GM23248 (cell line): ENCODE results near the gene EVPLL. TPM values are rescaled to one million over a fixed set of nuclear protein-coding genes. Genes with fewer than 3 reads are reported as not detected.
"Not testable (repeated sequence)": the region's sequence is repeated elsewhere in the genome, so short reads cannot be mapped to it uniquely, and the experiment has no call there.

Source experiments
- DNase-seq: peaks from one replicate; pipeline ENCODE4 v3.0.0-alpha.2; 2015
- H2AFZ ChIP-seq: fragments of 200-600 bp; sonication (generic); 2 replicates; pipeline ENCODE4 v1.6.1; 2016; ENCODE audit warnings: antibody characterized with exemption
- H3F3A ChIP-seq: fragments of 200-600 bp; sonication (generic); 2 replicates; pipeline ENCODE4 v1.6.1; 2016; ENCODE audit warnings: mild to moderate bottlenecking, antibody characterized with exemption, mixed run types; ENCODE audit not compliant: insufficient read depth
- H3K27ac ChIP-seq: fragments of 200-600 bp; sonication (generic); 2 replicates; pipeline ENCODE4 v1.5.1; 2016; ENCODE audit warnings: mild to moderate bottlenecking
- H3K27me3 ChIP-seq: fragments of 200-600 bp; sonication (generic); replicated peaks from 2 replicates; pipeline ENCODE4 v1.6.1; 2016; ENCODE audit warnings: mild to moderate bottlenecking; ENCODE audit not compliant: insufficient read depth
- H3K36me3 ChIP-seq: fragments of 200-600 bp; sonication (generic); 2 replicates; pipeline ENCODE4 v1.6.1; 2016; ENCODE audit warnings: low read depth, mild to moderate bottlenecking
- H3K4me1 ChIP-seq: fragments of 200-600 bp; sonication (generic); 2 replicates; pipeline ENCODE4 v1.6.1; 2016; ENCODE audit warnings: mild to moderate bottlenecking; ENCODE audit not compliant: insufficient read depth
- H3K4me2 ChIP-seq: fragments of 200-600 bp; sonication (generic); one replicate; pipeline ENCODE4 v1.6.1; 2016; ENCODE audit warnings: mild to moderate bottlenecking; ENCODE audit not compliant: unreplicated experiment
- H3K4me3 ChIP-seq: fragments of 200-600 bp; sonication (generic); 2 replicates; pipeline ENCODE4 v1.5.1; 2016; ENCODE audit warnings: mild to moderate bottlenecking
- H3K79me2 ChIP-seq: fragments of 200-600 bp; sonication (generic); 2 replicates; pipeline ENCODE4 v1.6.1; 2016; ENCODE audit warnings: mild to moderate bottlenecking; ENCODE audit not compliant: insufficient read depth
- H3K9ac ChIP-seq: fragments of 200-600 bp; sonication (generic); 2 replicates; pipeline ENCODE4 v1.6.1; 2016; ENCODE audit warnings: mild to moderate bottlenecking
- H3K9me2 ChIP-seq: fragments of 200-600 bp; sonication (generic); 2 replicates; pipeline ENCODE4 v1.6.1; 2016; ENCODE audit warnings: mixed run types, mild to moderate bottlenecking, moderate library complexity; ENCODE audit not compliant: insufficient read depth
- H3K9me3 ChIP-seq: fragments of 200-600 bp; sonication (generic); one replicate; pipeline ENCODE4 v1.6.1; 2017; ENCODE audit warnings: low read depth
- H4K20me1 ChIP-seq: fragments of 200-600 bp; sonication (generic); 2 replicates; pipeline ENCODE4 v1.6.0; 2016; ENCODE audit not compliant: insufficient read depth
- EZH2 ChIP-seq: fragments of 200-600 bp; sonication (generic); IDR thresholded peaks from 2 replicates; pipeline ENCODE4 v1.6.1; 2018; ENCODE audit warnings: antibody characterized with exemption, mild to moderate bottlenecking; ENCODE audit not compliant: insufficient read depth, poor library complexity, severe bottlenecking
- EZH2phosphoT487 ChIP-seq: fragments of 200-600 bp; sonication (generic); IDR thresholded peaks from 2 replicates; pipeline ENCODE4 v1.6.1; 2018; ENCODE audit warnings: antibody characterized with exemption, moderate library complexity, mild to moderate bottlenecking, low read depth; ENCODE audit not compliant: insufficient read depth
- WGBS, 2 experiments: methylation state at CpG; one replicate each; pipeline ENCODE4 v1.1.6; 2015 to 2017; ENCODE audit warnings: low lambda C conversion rate in 2 of 2, low coverage in 1 of 2; ENCODE audit errors: missing lambda C conversion rate in 2 of 2; 5-methylcytosine and 5-hydroxymethylcytosine counted together
- in situ Hi-C: fragments of 300-500 bp; cut with MboI; formaldehyde crosslinking; loops from 2 replicates; pipeline ENCODE4 v1.15.0; 2020
- polyA plus RNA-seq: library from polyadenylated mRNA; unstranded; fragments of >200 nt; fragmentation: Nextera tagmentation; extraction: Ambion mirVana; gene quantifications from 2 replicates; pipeline ENCODE4 v1.2.1, GENCODE V29; 2016
- total RNA-seq: library from RNA; depleted of rRNA; stranded (reverse); fragments of >200 nt; shearing (Covaris generic); gene quantifications from 2 replicates; pipeline ENCODE4 v1.2.3, GENCODE V29; 2014

EVPLL gene
- total and polyA plus RNA-seq, 2 experiments from 2014 or later: not detected

DNA sequence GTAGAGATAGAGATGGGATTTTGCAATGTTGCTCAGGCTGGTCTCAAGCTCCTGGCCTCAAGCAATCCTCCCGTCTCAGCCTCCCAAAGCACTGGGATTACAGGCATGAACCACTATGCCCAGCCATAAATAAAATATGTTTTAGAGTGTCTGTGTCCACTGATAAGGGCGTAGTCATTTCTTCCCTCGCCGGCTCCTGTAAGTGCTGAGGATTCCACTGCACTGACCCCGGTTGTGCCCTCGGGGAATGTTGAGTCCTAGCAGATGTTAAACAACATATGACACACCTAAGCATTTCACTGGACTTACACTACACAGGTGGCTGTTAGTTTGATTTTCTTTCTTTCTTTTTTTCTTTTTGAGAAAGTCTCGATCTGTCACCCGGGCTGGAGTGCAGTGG is 8.6 kb upstream of the EVPLL start:
- no peaks in the 10 kb centered on the region for H3K4me1 ChIP-seq
- DNase-seq: no peak
- 54 to 55% methylated on average over 8 of the region's 8 CpGs for WGBS, 2 experiments
- H3K9me2 ChIP-seq: no peaks in the 10 kb centered on the region
- in situ Hi-C loops: no loop called here
- no peaks in the 10 kb centered on the region; the same call in 1 of the 2 replicates for H3K27me3 ChIP-seq
- no peaks in the 10 kb centered on the region for H3K79me2 ChIP-seq
- H2AFZ ChIP-seq: no peak overlapping the region
- H3K9ac ChIP-seq: no peak overlapping the region
- TF ChIP-seq EZH2phosphoT487 (no peak), EZH2 (no peak)
- H3K36me3 ChIP-seq: no peaks in the 10 kb centered on the region
- H3F3A ChIP-seq: no peaks in the 10 kb centered on the region
- H3K4me2 ChIP-seq: no peak overlapping the region
- H4K20me1 ChIP-seq: no peaks in the 10 kb centered on the region
- no peak overlapping the region for H3K4me3 ChIP-seq
- no peak overlapping the region for H3K27ac ChIP-seq
- H3K9me3 ChIP-seq: no peaks in the 10 kb centered on the region

DNA sequence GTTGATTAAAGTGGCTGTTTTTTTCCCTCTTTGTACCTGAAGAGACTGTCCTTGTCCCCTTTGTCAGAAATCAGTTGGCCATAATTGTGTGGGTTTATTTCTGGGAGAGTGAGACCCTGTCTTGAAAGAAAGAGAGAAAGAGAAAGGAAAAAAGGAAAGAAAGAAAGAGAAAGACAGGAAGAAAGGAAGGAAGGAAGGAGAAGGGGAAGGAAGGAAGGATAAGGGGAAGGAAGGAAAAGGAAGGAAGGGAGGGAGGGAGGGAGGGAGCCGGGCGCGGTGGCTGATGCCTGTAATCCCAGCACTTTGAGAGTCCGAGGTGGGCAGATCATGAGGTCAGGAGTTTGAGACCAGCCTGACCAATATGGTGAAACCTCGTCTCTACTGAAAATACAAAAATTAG is 6.8 kb upstream of the EVPLL start:
- DNase-seq: no peak
- no peaks in the 10 kb centered on the region for H3F3A ChIP-seq
- H3K4me1 ChIP-seq: no peaks in the 10 kb centered on the region
- WGBS, 2 experiments: 88% methylated on average over 5 of the region's 5 CpGs; no CpG with 5 or more reads in 1 of the 2 experiments
- TF ChIP-seq EZH2 (no peak), EZH2phosphoT487 (no peak)
- H3K27ac ChIP-seq: no peak overlapping the region
- in situ Hi-C loops: no loop called here
- H4K20me1 ChIP-seq: no peaks in the 10 kb centered on the region
- H3K36me3 ChIP-seq: no peaks in the 10 kb centered on the region
- no peak overlapping the region for H3K4me3 ChIP-seq
- no peak overlapping the region for H2AFZ ChIP-seq
- no peak overlapping the region for H3K4me2 ChIP-seq
- no peaks in the 10 kb centered on the region for H3K79me2 ChIP-seq
- no peaks in the 10 kb centered on the region; the same call in 1 of the 2 replicates for H3K27me3 ChIP-seq
- no peaks in the 10 kb centered on the region for H3K9me2 ChIP-seq
- H3K9ac ChIP-seq: no peak overlapping the region
- no peaks in the 10 kb centered on the region for H3K9me3 ChIP-seq

DNA sequence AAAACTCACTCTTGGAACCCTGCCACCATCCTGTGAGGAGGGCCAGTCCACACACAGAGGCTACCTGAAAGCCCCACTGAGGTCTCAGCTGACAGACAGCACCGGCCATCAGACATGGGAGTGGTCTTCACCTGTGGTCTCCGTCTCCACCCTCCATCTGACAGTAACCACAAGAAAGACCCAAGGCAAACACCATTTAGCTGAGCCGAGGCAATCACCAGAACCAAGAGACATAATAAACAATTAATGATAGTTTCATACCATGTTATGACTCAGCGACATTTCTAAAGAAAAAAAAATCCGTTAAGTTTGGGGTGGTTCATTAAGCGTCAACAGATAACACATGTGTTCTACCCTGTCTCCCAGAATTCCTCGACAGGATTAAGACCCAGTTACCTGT is 6.1 kb upstream of the EVPLL start:
- no peak overlapping the region for H3K9ac ChIP-seq
- H3K27me3 ChIP-seq: no peaks in the 10 kb centered on the region; the same call in 1 of the 2 replicates
- H3K79me2 ChIP-seq: no peaks in the 10 kb centered on the region
- WGBS, 2 experiments: 63 to 67% methylated on average over 7 of the region's 7 CpGs
- DNase-seq: no peak
- H3K36me3 ChIP-seq: no peaks in the 10 kb centered on the region
- H3K4me1 ChIP-seq: no peaks in the 10 kb centered on the region
- H3F3A ChIP-seq: no peaks in the 10 kb centered on the region
- no peak overlapping the region for H3K27ac ChIP-seq
- TF ChIP-seq EZH2phosphoT487: no peak
- no peak for TF ChIP-seq EZH2
- H2AFZ ChIP-seq: no peak overlapping the region
- no peak overlapping the region for H3K4me3 ChIP-seq
- H4K20me1 ChIP-seq: no peaks in the 10 kb centered on the region
- no peaks in the 10 kb centered on the region for H3K9me3 ChIP-seq
- H3K9me2 ChIP-seq: no peaks in the 10 kb centered on the region
- H3K4me2 ChIP-seq: no peak overlapping the region
- in situ Hi-C loops: no loop called here

DNA sequence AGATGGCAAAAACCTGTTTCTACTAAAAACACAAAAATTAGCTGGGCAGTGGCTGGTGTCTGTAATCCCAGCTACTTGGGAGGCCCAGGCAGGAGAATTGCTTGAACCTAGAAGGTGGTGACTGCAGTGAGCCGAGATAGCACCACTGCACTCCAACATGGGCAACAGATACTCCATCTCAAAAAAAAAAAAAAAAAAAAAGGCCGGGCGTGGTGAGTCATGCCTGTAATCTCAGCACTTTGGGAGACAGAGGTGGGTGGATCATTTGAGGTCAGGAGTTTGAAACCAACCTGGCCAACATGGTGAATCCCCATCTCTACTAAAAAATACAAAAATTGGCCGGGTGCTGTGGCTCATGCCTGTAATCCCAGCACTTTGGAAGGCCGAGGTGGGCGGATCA is 4.4 kb upstream of the EVPLL start:
- 78 to 84% methylated on average over 6 of the region's 6 CpGs for WGBS, 2 experiments
- H3K9me2 ChIP-seq, H3K9ac ChIP-seq, H3K4me3 ChIP-seq, in situ Hi-C loops, H3F3A ChIP-seq, H3K27me3 ChIP-seq, H4K20me1 ChIP-seq, DNase-seq, H3K4me1 ChIP-seq, H2AFZ ChIP-seq, H3K79me2 ChIP-seq, H3K4me2 ChIP-seq, H3K9me3 ChIP-seq, H3K27ac ChIP-seq, H3K36me3 ChIP-seq: not testable (repeated sequence)

DNA sequence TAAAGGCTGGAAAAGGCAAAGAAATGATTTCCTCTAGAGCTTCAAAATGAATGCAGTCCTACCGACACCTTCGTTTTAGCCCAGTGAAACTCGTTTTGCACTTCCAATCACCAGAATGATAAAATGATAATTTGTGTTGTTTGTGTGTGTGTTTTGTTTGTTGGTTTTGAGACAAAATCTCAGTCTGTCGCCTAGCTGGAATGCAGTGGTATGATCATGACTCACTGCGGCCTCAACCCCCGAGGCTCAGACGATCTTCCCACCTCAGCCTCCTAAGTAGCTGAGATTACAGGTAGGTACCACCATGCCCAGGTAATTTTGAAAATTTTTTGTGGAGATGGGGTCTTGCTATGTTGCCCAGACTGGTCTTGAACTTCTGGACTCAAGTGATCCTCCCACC is 3.4 kb upstream of the EVPLL start:
- Histone ChIP-seq H3K27me3 (no peaks in the 10 kb centered on the region), H3K9me3 (no peaks in the 10 kb centered on the region), H3K36me3 (no peaks in the 10 kb centered on the region), H3K4me2 (no peak overlapping the region), H3K79me2 (no peaks in the 10 kb centered on the region), H3K4me1 (no peaks in the 10 kb centered on the region), H4K20me1 (no peaks in the 10 kb centered on the region), H3K4me3 (no peak overlapping the region), H2AFZ (no peak overlapping the region), H3F3A (no peaks in the 10 kb centered on the region), H3K9ac (no peak overlapping the region), H3K27ac (no peak overlapping the region), H3K9me2 (no peaks in the 10 kb centered on the region)
- TF ChIP-seq EZH2phosphoT487 (no peak), EZH2 (no peak)
- WGBS, 2 experiments: 73% methylated on average over 7 of the region's 7 CpGs
- in situ Hi-C loops: no loop called here
- no peak for DNase-seq
